Loucy (cell line): ENCODE measurements around the gene NLRC3.

Source experiments
- H2AFZ ChIP-seq: fragments of 200-600 bp; sonication (generic); 2 replicates; pipeline ENCODE4 v1.6.0; 2016; ENCODE audit warnings: antibody characterized with exemption, mild to moderate bottlenecking, low read length, moderate library complexity
- H3F3A ChIP-seq: fragments of 200-600 bp; 2 replicates; pipeline ENCODE4 v1.6.0; 2016; ENCODE audit warnings: antibody characterized with exemption, low read depth, mild to moderate bottlenecking
- H3K27me3 ChIP-seq: fragments of 200-600 bp; sonication (generic); 2 replicates; pipeline ENCODE4 v1.6.1; 2014; ENCODE audit warnings: low read length, mild to moderate bottlenecking; ENCODE audit not compliant: insufficient read depth, poor library complexity, severe bottlenecking
- H3K36me3 ChIP-seq: fragments of 200-600 bp; sonication (generic); 2 replicates; pipeline ENCODE4 v1.6.1; 2016; ENCODE audit warnings: low read length; ENCODE audit not compliant: insufficient read depth
- H3K4me1 ChIP-seq: fragments of 200-600 bp; sonication (generic); 2 replicates; pipeline ENCODE4 v1.5.1; 2014; ENCODE audit warnings: low read length, mild to moderate bottlenecking; ENCODE audit not compliant: insufficient read depth, poor library complexity, severe bottlenecking
- H3K4me2 ChIP-seq: fragments of 200-600 bp; sonication (generic); 2 replicates; pipeline ENCODE4 v1.6.0; 2014; ENCODE audit warnings: antibody characterized with exemption, low read length, low read depth, mild to moderate bottlenecking; ENCODE audit not compliant: poor library complexity, severe bottlenecking
- H3K4me3 ChIP-seq: fragments of 200-600 bp; sonication (generic); 2 replicates; pipeline ENCODE4 v1.5.1; 2014; ENCODE audit warnings: low read length, mild to moderate bottlenecking, mixed read lengths; ENCODE audit not compliant: poor library complexity, severe bottlenecking
- H3K79me2 ChIP-seq: fragments of 200-600 bp; sonication (generic); 2 replicates; pipeline ENCODE4 v1.6.1; 2014; ENCODE audit warnings: low read length; ENCODE audit not compliant: insufficient read depth
- H3K9ac ChIP-seq: fragments of 200-600 bp; sonication (generic); 2 replicates; pipeline ENCODE4 v1.6.0; 2014; ENCODE audit warnings: mild to moderate bottlenecking, low read depth, low read length, moderate library complexity; ENCODE audit not compliant: poor library complexity, severe bottlenecking
- H3K9me2 ChIP-seq: fragments of 200-600 bp; sonication (generic); replicated peaks from 2 replicates; pipeline ENCODE4 v1.6.1; 2016; ENCODE audit warnings: low read depth, low read length, mixed read lengths
- H3K9me3 ChIP-seq: fragments of 200-600 bp; sonication (generic); 2 replicates; pipeline ENCODE4 v1.6.1; 2014; ENCODE audit warnings: mild to moderate bottlenecking, antibody characterized with exemption, low read length, low read depth; ENCODE audit not compliant: insufficient read depth
- H4K20me1 ChIP-seq: fragments of 200-600 bp; sonication (generic); 2 replicates; pipeline ENCODE4 v1.6.0; 2014; ENCODE audit warnings: antibody characterized with exemption, low read length, mild to moderate bottlenecking; ENCODE audit not compliant: insufficient read depth, poor library complexity, severe bottlenecking
- EZH2phosphoT487 ChIP-seq: fragments of 200-600 bp; IDR thresholded peaks from 2 replicates; pipeline ENCODE4 v1.6.1; 2018; ENCODE audit warnings: antibody characterized with exemption, mild to moderate bottlenecking, moderate library complexity, borderline replicate concordance
- TF ChIP-seq, protein P1 (sequence below): fragments of 200-600 bp; sonication (generic); conservative IDR thresholded peaks from 2 replicates; pipeline ENCODE4 v1.5.1; 2014; ENCODE audit warnings: mild to moderate bottlenecking, antibody characterized with exemption, low read length

NLRC3 gene

DNA sequence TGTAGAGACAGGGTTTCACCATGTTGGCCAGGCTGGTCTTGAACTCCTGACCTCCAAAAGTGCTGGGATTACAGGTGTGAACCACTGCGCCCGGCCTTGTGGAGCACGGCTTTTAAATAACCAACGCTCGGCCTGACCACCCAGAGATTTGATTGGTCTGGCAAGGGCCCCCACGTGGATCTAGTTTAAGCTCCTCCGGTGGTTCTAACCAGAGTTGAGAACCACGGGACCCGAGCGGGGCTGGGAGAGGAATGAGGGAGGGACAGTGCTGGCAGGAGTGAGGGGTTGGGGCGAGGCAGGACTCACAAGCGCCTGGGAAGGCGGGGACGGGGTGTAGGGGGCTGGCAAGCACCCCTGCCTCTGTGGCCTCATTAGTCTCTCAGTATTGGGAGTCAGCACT lies 3.0 kb downstream of the NLRC3 start:
- H2AFZ ChIP-seq = no peak overlapping the region
- no peak overlapping the region for H3K9ac ChIP-seq
- peaks cover 31% of the 10 kb centered on the region for H4K20me1 ChIP-seq
- peak overlapping the region; percentile 66 for H3K4me2 ChIP-seq
- no peak for TF ChIP-seq EZH2phosphoT487
- TF ChIP-seq, protein P1, sequence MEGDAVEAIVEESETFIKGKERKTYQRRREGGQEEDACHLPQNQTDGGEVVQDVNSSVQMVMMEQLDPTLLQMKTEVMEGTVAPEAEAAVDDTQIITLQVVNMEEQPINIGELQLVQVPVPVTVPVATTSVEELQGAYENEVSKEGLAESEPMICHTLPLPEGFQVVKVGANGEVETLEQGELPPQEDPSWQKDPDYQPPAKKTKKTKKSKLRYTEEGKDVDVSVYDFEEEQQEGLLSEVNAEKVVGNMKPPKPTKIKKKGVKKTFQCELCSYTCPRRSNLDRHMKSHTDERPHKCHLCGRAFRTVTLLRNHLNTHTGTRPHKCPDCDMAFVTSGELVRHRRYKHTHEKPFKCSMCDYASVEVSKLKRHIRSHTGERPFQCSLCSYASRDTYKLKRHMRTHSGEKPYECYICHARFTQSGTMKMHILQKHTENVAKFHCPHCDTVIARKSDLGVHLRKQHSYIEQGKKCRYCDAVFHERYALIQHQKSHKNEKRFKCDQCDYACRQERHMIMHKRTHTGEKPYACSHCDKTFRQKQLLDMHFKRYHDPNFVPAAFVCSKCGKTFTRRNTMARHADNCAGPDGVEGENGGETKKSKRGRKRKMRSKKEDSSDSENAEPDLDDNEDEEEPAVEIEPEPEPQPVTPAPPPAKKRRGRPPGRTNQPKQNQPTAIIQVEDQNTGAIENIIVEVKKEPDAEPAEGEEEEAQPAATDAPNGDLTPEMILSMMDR = no peak
- peaks cover 5% of the 10 kb centered on the region; the same call in 1 of the 2 replicates for H3K9me3 ChIP-seq
- H3K36me3 ChIP-seq = peaks cover 5% of the 10 kb centered on the region; the same call in 1 of the 2 replicates
- H3K27me3 ChIP-seq = no peaks in the 10 kb centered on the region
- H3K4me3 ChIP-seq = peak overlapping the region; percentile 40
- H3K9me2 ChIP-seq = no peaks in the 10 kb centered on the region
- no peaks in the 10 kb centered on the region for H3F3A ChIP-seq
- H3K79me2 ChIP-seq = peaks cover 73% of the 10 kb centered on the region
- peaks cover 17% of the 10 kb centered on the region for H3K4me1 ChIP-seq

DNA sequence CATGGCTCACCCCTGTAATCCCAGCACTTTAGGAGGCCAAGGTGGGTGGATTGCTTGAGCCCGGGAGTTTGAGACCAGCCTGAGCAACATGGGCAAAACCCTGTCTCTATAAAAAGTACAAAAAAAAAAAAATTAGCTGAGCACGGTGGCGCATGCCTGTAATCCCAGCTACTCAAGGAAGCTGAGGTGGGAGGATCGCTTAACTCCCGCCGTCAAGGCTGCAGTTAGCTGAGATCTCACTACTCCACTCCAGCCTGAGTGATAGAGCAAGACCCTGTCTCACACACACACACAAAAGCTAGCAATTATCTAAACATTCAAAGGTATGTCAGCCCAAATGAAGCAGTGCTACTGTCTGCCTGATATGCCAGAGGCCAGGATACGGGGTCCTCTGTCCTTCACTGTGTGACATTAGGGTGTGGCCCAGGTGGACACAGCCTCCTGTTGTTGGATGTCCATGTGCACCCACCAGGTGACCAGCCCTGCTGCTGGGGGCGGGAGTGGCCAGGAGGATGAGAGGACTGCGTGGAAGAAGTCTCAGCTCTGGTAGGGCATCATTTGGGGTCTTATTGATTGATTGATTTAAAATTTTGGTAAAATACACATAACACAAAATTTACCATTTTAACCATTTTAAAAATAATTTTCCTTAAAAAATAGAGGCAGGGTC lies 3.9 kb downstream of the NLRC3 start:
- TF ChIP-seq, protein P1 = no peak
- TF ChIP-seq EZH2phosphoT487 = no peak
- peaks cover 31% of the 10 kb centered on the region for H4K20me1 ChIP-seq
- peaks cover 5% of the 10 kb centered on the region; the same call in 1 of the 2 replicates for H3K36me3 ChIP-seq
- H3K4me1 ChIP-seq = peaks cover 12% of the 10 kb centered on the region
- peaks cover 81% of the 10 kb centered on the region for H3K79me2 ChIP-seq
- no peaks in the 10 kb centered on the region for H3K27me3 ChIP-seq
- peak overlapping the region; percentile 64 for H3K4me2 ChIP-seq
- no peak overlapping the region for H2AFZ ChIP-seq
- peak overlapping the region; percentile 50 for H3K9ac ChIP-seq
- H3K9me3 ChIP-seq = peaks cover 5% of the 10 kb centered on the region; the same call in 1 of the 2 replicates
- no peaks in the 10 kb centered on the region for H3F3A ChIP-seq
- peak overlapping the region; percentile 52 for H3K4me3 ChIP-seq
- no peaks in the 10 kb centered on the region for H3K9me2 ChIP-seq

DNA sequence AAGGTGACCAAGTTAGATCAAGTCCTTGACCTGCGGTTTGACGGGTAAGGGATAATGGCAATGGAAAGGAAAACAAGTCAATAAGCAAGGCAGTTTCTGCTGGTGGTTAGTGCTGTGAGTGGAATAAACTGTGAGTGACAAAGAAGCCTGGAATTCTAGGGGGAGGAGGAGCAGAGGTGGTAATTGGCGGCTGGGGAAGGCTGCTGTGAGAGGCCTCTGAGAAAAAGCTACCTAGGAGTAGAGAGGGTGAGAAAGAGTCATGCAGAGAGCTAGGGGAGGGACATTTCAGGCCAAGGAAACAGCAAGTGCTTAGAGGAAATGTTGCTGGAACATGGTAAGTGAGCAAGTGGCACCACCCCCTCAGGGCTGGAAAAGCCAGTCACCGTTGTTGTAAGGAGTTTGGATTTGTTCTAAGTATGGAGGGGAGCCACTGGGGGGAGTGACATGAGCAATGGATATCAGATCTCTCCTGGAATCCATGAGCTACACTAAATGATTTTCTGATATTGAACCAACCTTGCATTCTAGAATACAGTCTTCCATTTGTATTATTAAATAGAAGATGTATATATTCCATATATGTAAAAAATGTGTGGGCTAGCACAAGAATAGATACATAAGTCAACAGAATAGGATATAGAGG lies 6.7 kb downstream of the NLRC3 start:
- Histone ChIP-seq H3K4me1 (peaks cover 5% of the 10 kb centered on the region), H3F3A (no peaks in the 10 kb centered on the region), H3K4me3 (no peak overlapping the region), H2AFZ (no peak overlapping the region), H3K9me3 (peaks cover 5% of the 10 kb centered on the region; the same call in 1 of the 2 replicates), H3K79me2 (peaks cover 64% of the 10 kb centered on the region), H3K9me2 (no peaks in the 10 kb centered on the region), H3K4me2 (no peak overlapping the region), H3K9ac (no peak overlapping the region), H3K27me3 (no peaks in the 10 kb centered on the region), H3K36me3 (peaks cover 5% of the 10 kb centered on the region; the same call in 1 of the 2 replicates), H4K20me1 (peaks cover 23% of the 10 kb centered on the region)
- TF ChIP-seq EZH2phosphoT487 = no peak
- TF ChIP-seq, protein P1 = no peak
